ENCODE measurements around the gene RPF1.

RPF1 gene

GRCh38 chr1:84492726-84493125 lies 13.7 kb downstream of the RPF1 start:
- no peaks in the 10 kb centered on the region for H3K27me3 ChIP-seq (ENCODE audit: insufficient read depth, poor library complexity, severe bottlenecking)
- TF ChIP-seq CTCF (IDR thresholded peaks at IDR 0.05; ENCODE audit: poor library complexity, severe bottlenecking), result no peak
- no peak for DNase-seq (ENCODE audit: low spot score)
- H3K27ac ChIP-seq (ENCODE audit: poor library complexity, severe bottlenecking), result no peak overlapping the region
- H3K36me3 ChIP-seq (ENCODE audit: low read depth), result peaks cover 87% of the 10 kb centered on the region
- ATAC-seq (ENCODE audit: low read depth), result no peak
- no peaks in the 10 kb centered on the region for H3K4me1 ChIP-seq (ENCODE audit: insufficient read depth, poor library complexity, severe bottlenecking)
- H3K4me3 ChIP-seq (ENCODE audit: severe bottlenecking), result no peak overlapping the region
- H3K9me3 ChIP-seq (ENCODE audit: severe bottlenecking), result no peaks in the 10 kb centered on the region

GRCh38 chr1:84493747-84494146 lies 14.7 kb downstream of the RPF1 start:
- DNase-seq (ENCODE audit: low spot score), result no peak
- Histone ChIP-seq H3K4me3 (ENCODE audit: severe bottlenecking) (no peak overlapping the region), H3K4me1 (ENCODE audit: insufficient read depth, poor library complexity, severe bottlenecking) (no peaks in the 10 kb centered on the region), H3K27ac (ENCODE audit: poor library complexity, severe bottlenecking) (no peak overlapping the region), H3K27me3 (ENCODE audit: insufficient read depth, poor library complexity, severe bottlenecking) (no peaks in the 10 kb centered on the region), H3K36me3 (ENCODE audit: low read depth) (peaks cover 91% of the 10 kb centered on the region), H3K9me3 (ENCODE audit: severe bottlenecking) (no peaks in the 10 kb centered on the region)
- ATAC-seq (ENCODE audit: low read depth), result no peak
- no peak for TF ChIP-seq CTCF (IDR thresholded peaks at IDR 0.05; ENCODE audit: poor library complexity, severe bottlenecking)

- Histone ChIP-seq H3K9me3 (ENCODE audit: severe bottlenecking) (no peaks in the 10 kb centered on the region), H3K4me3 (ENCODE audit: severe bottlenecking) (no peak overlapping the region), H3K27ac (ENCODE audit: poor library complexity, severe bottlenecking) (no peak overlapping the region), H3K4me1 (ENCODE audit: insufficient read depth, poor library complexity, severe bottlenecking) (no peaks in the 10 kb centered on the region), H3K27me3 (ENCODE audit: insufficient read depth, poor library complexity, severe bottlenecking) (no peaks in the 10 kb centered on the region), H3K36me3 (ENCODE audit: low read depth) (peaks cover 91% of the 10 kb centered on the region)
- DNase-seq (ENCODE audit: low spot score), result no peak
- ATAC-seq (ENCODE audit: low read depth), result no peak
- TF ChIP-seq CTCF (IDR thresholded peaks at IDR 0.05; ENCODE audit: poor library complexity, severe bottlenecking), result no peak
Measured at GRCh38 chr1:84496498-84496897, 17.4 kb downstream of the RPF1 start.

GRCh38 chr1:84497631-84498275 lies 18.7 kb downstream of the RPF1 start:
- Histone ChIP-seq H3K27ac (ENCODE audit: poor library complexity, severe bottlenecking) (no peak overlapping the region), H3K27me3 (ENCODE audit: insufficient read depth, poor library complexity, severe bottlenecking) (no peaks in the 10 kb centered on the region), H3K36me3 (ENCODE audit: low read depth) (peaks cover 87% of the 10 kb centered on the region), H3K9me3 (ENCODE audit: severe bottlenecking) (no peaks in the 10 kb centered on the region), H3K4me1 (ENCODE audit: insufficient read depth, poor library complexity, severe bottlenecking) (no peaks in the 10 kb centered on the region), H3K4me3 (ENCODE audit: severe bottlenecking) (no peak overlapping the region)
- ATAC-seq (ENCODE audit: low read depth) (no peak), DNase-seq (ENCODE audit: low spot score) (no peak)
- TF ChIP-seq CTCF (IDR thresholded peaks at IDR 0.05; ENCODE audit: poor library complexity, severe bottlenecking), result no peak

- ATAC-seq (ENCODE audit: low read depth) (no peak), DNase-seq (ENCODE audit: low spot score) (no peak)
- Histone ChIP-seq H3K36me3 (ENCODE audit: low read depth) (peaks cover 44% of the 10 kb centered on the region), H3K27me3 (ENCODE audit: insufficient read depth, poor library complexity, severe bottlenecking) (no peaks in the 10 kb centered on the region), H3K27ac (ENCODE audit: poor library complexity, severe bottlenecking) (no peak overlapping the region), H3K4me1 (ENCODE audit: insufficient read depth, poor library complexity, severe bottlenecking) (peaks cover 9% of the 10 kb centered on the region), H3K9me3 (ENCODE audit: severe bottlenecking) (no peaks in the 10 kb centered on the region), H3K4me3 (ENCODE audit: severe bottlenecking) (no peak overlapping the region)
- no peak for TF ChIP-seq CTCF (IDR thresholded peaks at IDR 0.05; ENCODE audit: poor library complexity, severe bottlenecking)
Measured at GRCh38 chr1:84502927-84503326, 23.9 kb downstream of the RPF1 start.

All from RWPE2 (cell line).